ENCODE measurements around the gene SORBS1.

- TF ChIP-seq ESRRG (CRISPR knock-in tag; IDR thresholded peaks at IDR 0.05) (no peak), CSRNP3 (CRISPR knock-in tag; IDR thresholded peaks at IDR 0.05) (no peak), ZNF565 (CRISPR knock-in tag; conservative IDR thresholded peaks at IDR 0.05; ENCODE audit: low read depth) (no peak), PPARA (CRISPR knock-in tag; IDR thresholded peaks at IDR 0.05; ENCODE audit: borderline replicate concordance) (no peak), ZFP3 (CRISPR knock-in tag; IDR thresholded peaks at IDR 0.05) (no peak), ARNTL (CRISPR knock-in tag; IDR thresholded peaks at IDR 0.05; ENCODE audit: borderline replicate concordance, low read depth) (no peak), PATZ1 (CRISPR knock-in tag; IDR thresholded peaks at IDR 0.05; ENCODE audit: borderline replicate concordance) (no peak), OSR1 (CRISPR knock-in tag; IDR thresholded peaks at IDR 0.05) (no peak), TCF4 (CRISPR knock-in tag; IDR thresholded peaks at IDR 0.05; ENCODE audit: borderline replicate concordance) (no peak)
These were observed 57.6 kb downstream of the SORBS1 start for GRCh38 chr10:95503526-95503925.

Measured in SK-N-SH treated with all-trans-retinoic acid at 6 μM for 48 hours (cell line).